GM12872 (cell line): ENCODE data around the gene ATP6V0E2.

Source experiments
- TF ChIP-seq, protein P1 (sequence below): IDR thresholded peaks from 3 replicates; pipeline ENCODE4 v1.5.1; 2011; ENCODE audit warnings: low read depth, mild to moderate bottlenecking, low read length, moderate library complexity; ENCODE audit not compliant: insufficient read depth

ATP6V0E2 gene

GRCh38 chr7:149860821-149861727 is 12.7 kb upstream of the ATP6V0E2 start:
- TF ChIP-seq, protein P1, sequence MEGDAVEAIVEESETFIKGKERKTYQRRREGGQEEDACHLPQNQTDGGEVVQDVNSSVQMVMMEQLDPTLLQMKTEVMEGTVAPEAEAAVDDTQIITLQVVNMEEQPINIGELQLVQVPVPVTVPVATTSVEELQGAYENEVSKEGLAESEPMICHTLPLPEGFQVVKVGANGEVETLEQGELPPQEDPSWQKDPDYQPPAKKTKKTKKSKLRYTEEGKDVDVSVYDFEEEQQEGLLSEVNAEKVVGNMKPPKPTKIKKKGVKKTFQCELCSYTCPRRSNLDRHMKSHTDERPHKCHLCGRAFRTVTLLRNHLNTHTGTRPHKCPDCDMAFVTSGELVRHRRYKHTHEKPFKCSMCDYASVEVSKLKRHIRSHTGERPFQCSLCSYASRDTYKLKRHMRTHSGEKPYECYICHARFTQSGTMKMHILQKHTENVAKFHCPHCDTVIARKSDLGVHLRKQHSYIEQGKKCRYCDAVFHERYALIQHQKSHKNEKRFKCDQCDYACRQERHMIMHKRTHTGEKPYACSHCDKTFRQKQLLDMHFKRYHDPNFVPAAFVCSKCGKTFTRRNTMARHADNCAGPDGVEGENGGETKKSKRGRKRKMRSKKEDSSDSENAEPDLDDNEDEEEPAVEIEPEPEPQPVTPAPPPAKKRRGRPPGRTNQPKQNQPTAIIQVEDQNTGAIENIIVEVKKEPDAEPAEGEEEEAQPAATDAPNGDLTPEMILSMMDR, result peak; percentile 36

DNA sequence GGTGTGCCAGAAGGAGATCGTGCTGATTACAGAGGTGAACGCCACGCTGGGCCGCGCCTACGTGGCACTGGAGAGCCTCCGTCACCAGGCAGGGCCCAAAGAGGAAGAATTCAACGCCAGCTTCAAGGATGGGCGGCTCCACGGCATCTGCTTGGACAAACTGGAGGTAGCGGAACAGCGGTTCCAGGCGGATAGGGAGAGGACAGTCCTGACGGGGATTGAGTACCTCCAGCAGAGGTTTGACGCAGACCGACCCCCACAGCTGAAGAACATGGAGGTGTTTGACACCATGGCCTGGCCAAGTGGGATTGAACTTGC is 12.1 kb upstream of the ATP6V0E2 start:
- TF ChIP-seq, protein P1, result no peak

GRCh38 chr7:149862156-149862555 is 11.6 kb upstream of the ATP6V0E2 start:
- TF ChIP-seq, protein P1, result no peak

DNA sequence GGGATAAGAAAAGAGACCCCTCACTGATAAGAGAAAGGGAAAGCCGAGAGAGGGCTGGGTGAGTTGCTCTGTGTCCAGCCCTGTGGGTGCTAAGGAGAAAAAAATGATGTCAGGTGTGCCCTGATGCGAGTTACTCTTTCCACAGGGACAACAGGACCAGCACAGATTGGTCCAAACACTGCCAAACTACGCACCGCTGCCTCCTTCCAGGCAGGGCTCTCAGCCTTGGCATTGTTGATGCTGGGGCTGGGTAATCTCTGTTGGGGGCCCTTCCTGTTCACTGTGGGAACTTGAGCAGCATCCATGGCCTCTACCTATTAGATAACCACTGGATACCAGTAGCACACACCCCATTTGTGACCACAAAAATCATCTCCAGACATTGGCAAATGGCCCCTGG is 10.3 kb upstream of the ATP6V0E2 start:
- TF ChIP-seq, protein P1, result no peak

DNA sequence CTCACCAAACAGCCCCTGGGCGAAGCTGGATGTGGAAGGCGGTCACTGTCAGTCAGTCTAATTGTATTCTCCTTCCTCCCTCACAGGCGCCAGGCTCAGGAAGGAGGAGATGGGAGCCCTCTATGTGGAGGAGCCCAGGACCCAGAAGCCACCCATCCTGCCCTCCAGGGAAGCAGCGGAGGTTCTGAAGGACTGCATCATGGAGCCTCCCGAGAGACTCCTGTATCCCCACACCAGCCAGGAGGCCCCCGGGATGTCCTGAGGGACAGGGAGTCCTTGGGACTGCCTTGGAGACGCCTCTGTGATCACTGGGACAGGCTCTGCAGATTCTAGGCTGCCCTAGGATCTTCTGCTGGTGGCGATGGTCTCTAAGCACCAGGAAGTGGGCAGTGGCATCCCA is 9.7 kb upstream of the ATP6V0E2 start:
- TF ChIP-seq, protein P1, result no peak

GRCh38 chr7:149864751-149865150 is 9.0 kb upstream of the ATP6V0E2 start:
- TF ChIP-seq, protein P1, result no peak

- TF ChIP-seq, protein P1, result no peak
Observed at GRCh38 chr7:149865437-149865836, 8.3 kb upstream of the ATP6V0E2 start.
